Heart right ventricle (tissue), 16 donors: ENCODE measurements around the gene ABHD16B. TPM values are rescaled to one million over a fixed set of nuclear protein-coding genes. Genes with fewer than 3 reads are reported as not detected.
A peak's percentile ranks its signal among the peaks of the same experiment; 100 is the strongest.

Experiments
- ATAC-seq, 8 donors: fragments of 200-7000 bp; cut with Tn5 transposase; one replicate each; pipeline ENCODE4 v1.9.1; 2020; ENCODE audit warnings: mild to moderate bottlenecking in 8 of 8, moderate library complexity in 8 of 8, moderate number of reproducible peaks in 1 of 8
- DNase-seq, 2 donors: peaks; one replicate each; pipeline ENCODE4 v3.0.0-alpha.2; 2020
- H3K27ac ChIP-seq, 10 donors: fragments of 200-600 bp; sonication (generic) in 2 of 10; one replicate each; pipeline versions ENCODE4 v1.5.0 to v1.8.0; 2020 to 2022; ENCODE audit warnings: mild to moderate bottlenecking in 3 of 10
- H3K27me3 ChIP-seq, 7 donors: fragments of 200-600 bp; one replicate each; pipeline ENCODE4 v1.8.0; 2021 to 2022; ENCODE audit warnings: mild to moderate bottlenecking in 2 of 7
- H3K36me3 ChIP-seq, 9 donors: fragments of 200-600 bp; sonication (generic) in 1 of 9; one replicate each; pipeline versions ENCODE4 v1.5.0 to v1.8.0; 2020 to 2022; ENCODE audit warnings: mild to moderate bottlenecking in 2 of 9
- H3K4me1 ChIP-seq, 9 donors: fragments of 200-600 bp; sonication (generic) in 1 of 9; one replicate each; pipeline versions ENCODE4 v1.5.0 to v1.8.0; 2020 to 2022; ENCODE audit warnings: mild to moderate bottlenecking in 4 of 9
- H3K4me3 ChIP-seq, 10 donors: fragments of 200-600 bp; sonication (generic) in 2 of 10; one replicate each; pipeline versions ENCODE4 v1.5.0 to v1.8.0; 2020 to 2022; ENCODE audit warnings: mild to moderate bottlenecking in 7 of 10, moderate library complexity in 2 of 10
- H3K9me3 ChIP-seq, 11 donors: fragments of 200-600 bp in 10 of 11; sonication (generic) in 2 of 11; one replicate each; pipeline versions ENCODE4 v1.5.0 to v1.8.0; 2013 to 2022; ENCODE audit warnings: mild to moderate bottlenecking in 2 of 11, control low read depth in 1 of 11, moderate library complexity in 1 of 11
- CTCF ChIP-seq, 9 donors: fragments of 200-600 bp; sonication (generic) in 2 of 9; IDR thresholded peaks; one replicate each; pipeline versions ENCODE4 v1.5.0 to v1.8.0; 2021 to 2022; ENCODE audit warnings: antibody characterized with exemption in 9 of 9, mild to moderate bottlenecking in 5 of 9, moderate library complexity in 1 of 9
- WGBS, 2 donors: extraction: QIAGEN DNeasy Blood & Tissue Kit; methylation state at CpG; one replicate each; pipeline ENCODE4 v1.1.7; 2013; ENCODE audit warnings: inconsistent platforms in 1 of 2; 5-methylcytosine and 5-hydroxymethylcytosine counted together
- intact Hi-C, 10 donors: fragments of 100-400 bp; cut with DNase I; formaldehyde crosslinking; loops; one replicate each; pipeline versions ENCODE4 v1.11.1 to v1.14.2; 2022
- polyA plus RNA-seq, 2 donors: library from polyadenylated mRNA; stranded (reverse); fragments of 200-250 nt; gene quantifications; one replicate each; pipeline ENCODE4 v1.2.3, GENCODE V29; 2013
- total RNA-seq, 10 donors: library from RNA; stranded (reverse); fragmentation: NEBNext Ultra II Directional in 3 of 10; extraction: Animal tissue kit (Norgen Biotek cat#: 25700) in 3 of 10; gene quantifications; one replicate each; pipeline versions ENCODE4 v1.2.1 to v1.2.4, GENCODE V29; 2021 to 2023
- donor health status: Arrhythmogenic right ventricular cardiomyopathy.
- donor health status: ischemic (EF 13 %, LVEDD 7.1; RV severe dilation, severe dysfunction).
- donor health status: healthy with polysubstance abuse.
- donor health status: DM: no; HTN: yes; CAD: no.
- donor health status: DM: no; HTN: no; CAD: no.
- donor health status: ischemic (EF 25% LVEDD 6.9; RV normal size, moderate dysfunction).
- donor health status: ischemic (EF 25% LVEDD 5.7; RV mildly dilated, moderate dysfunction).
- donor health status: healthy.
- donor health status: DM: yes; HTN: yes; CAD: no.
- donor health status: Ischemic cardiomyopathy.
- donor health status: ischemic (EF 35%, LVEDD 5.7; RV mildly dilated, moderate dysfunction).
- donor health status: nonischemic (EF 11% LVEDD 7.7; RV severe dilation, severe dysfunction).
- donor health status: DM: yes; HTN: yes; CAD: no.
- donor health status: PGD.
- donor health status: ischemic (EF 29% LVEDD 5.4; RV normal size, mild dysfunction).
- donor health status: nonischemic (EF 23%, LVEDD 6.1; RV moderate dilation, normal function).

Gene ABHD16B
- total and polyA plus RNA-seq, 12 donors = 0.32 to 0.59 TPM; not detected in 10

- Histone ChIP-seq H3K9me3 (no peaks in the 10 kb centered on the region), H3K4me3 (no peak overlapping the region), H3K27ac (no peak overlapping the region), H3K4me1 (peaks cover 0 to 17% (median 6%) of the 10 kb centered on the region in 9 donors), H3K36me3 (peaks cover 0 to 91% (median 23%) of the 10 kb centered on the region in 9 donors), H3K27me3 (no peaks in the 10 kb centered on the region)
- DNase-seq (no peak), ATAC-seq (no peak)
- WGBS, 2 donors = 94 to 96% methylated on average over 6 of the region's 6 CpGs
- intact Hi-C loops = loop anchor here in 1 of 10 donors (10.0 kb wide), 1 partner anchor 338 kb away; the partner anchor contains the start of gene SRMS
- TF ChIP-seq CTCF (IDR thresholded peaks at IDR 0.05) = no peak
These were observed 21.9 kb downstream of the ABHD16B start for GRCh38 chr20:63883201-63883593.

GRCh38 chr20:63884506-63885263 lies 23.4 kb downstream of the ABHD16B start:
- Histone ChIP-seq H3K27ac (peak overlapping the region in 8 of 10 donors; percentile 15 to 58 (median 52)), H3K9me3 (no peaks in the 10 kb centered on the region), H3K4me3 (no peak overlapping the region), H3K27me3 (no peaks in the 10 kb centered on the region), H3K36me3 (peaks cover 0 to 93% (median 30%) of the 10 kb centered on the region in 9 donors), H3K4me1 (peaks cover 0 to 18% (median 7%) of the 10 kb centered on the region in 9 donors)
- DNase-seq (peak; percentile 53 to 69), ATAC-seq (peak; percentile 82 to 96 (median 88))
- no peak for TF ChIP-seq CTCF (IDR thresholded peaks at IDR 0.05)
- intact Hi-C loops = loop anchor here in 1 of 10 donors (10.0 kb wide), 1 partner anchor 340 kb away; the partner anchor contains the start of gene SRMS
- 74 to 83% methylated on average over 21 of the region's 21 CpGs for WGBS, 2 donors

- intact Hi-C loops = loop anchor here in 1 of 10 donors (10.0 kb wide), 1 partner anchor 341 kb away; the partner anchor contains the start of gene SRMS
- Histone ChIP-seq H3K27ac (peak overlapping the region in 7 of 10 donors; percentile 2 to 58 (median 52)), H3K36me3 (peaks cover 0 to 98% (median 35%) of the 10 kb centered on the region in 9 donors), H3K4me3 (no peak overlapping the region), H3K9me3 (no peaks in the 10 kb centered on the region), H3K27me3 (no peaks in the 10 kb centered on the region), H3K4me1 (peaks cover 0 to 21% (median 12%) of the 10 kb centered on the region in 9 donors)
- ATAC-seq (peak in 4 of 8 donors; percentile 1 to 4 (median 2)), DNase-seq (no peak)
- 88 to 91% methylated on average over 26 to 27 of the region's 27 CpGs for WGBS, 2 donors
- no peak for TF ChIP-seq CTCF (IDR thresholded peaks at IDR 0.05)
These were observed 24.2 kb downstream of the ABHD16B start for GRCh38 chr20:63885264-63886053.

GRCh38 chr20:63886054-63886419 lies 24.7 kb downstream of the ABHD16B start:
- TF ChIP-seq CTCF (IDR thresholded peaks at IDR 0.05) = no peak
- Histone ChIP-seq H3K36me3 (peaks cover 0 to 98% (median 35%) of the 10 kb centered on the region in 9 donors), H3K27me3 (no peaks in the 10 kb centered on the region), H3K4me1 (peaks cover 0 to 21% (median 12%) of the 10 kb centered on the region in 9 donors), H3K27ac (no peak overlapping the region), H3K4me3 (no peak overlapping the region), H3K9me3 (no peaks in the 10 kb centered on the region)
- WGBS, 2 donors = 95 to 96% methylated on average over 12 to 14 of the region's 14 CpGs
- intact Hi-C loops = loop anchor here in 1 of 10 donors (10.0 kb wide), 1 partner anchor 341 kb away; the partner anchor contains the start of gene SRMS
- ATAC-seq (no peak), DNase-seq (no peak)
